ENCODE data around the gene THOC1.

THOC1 gene

DNA sequence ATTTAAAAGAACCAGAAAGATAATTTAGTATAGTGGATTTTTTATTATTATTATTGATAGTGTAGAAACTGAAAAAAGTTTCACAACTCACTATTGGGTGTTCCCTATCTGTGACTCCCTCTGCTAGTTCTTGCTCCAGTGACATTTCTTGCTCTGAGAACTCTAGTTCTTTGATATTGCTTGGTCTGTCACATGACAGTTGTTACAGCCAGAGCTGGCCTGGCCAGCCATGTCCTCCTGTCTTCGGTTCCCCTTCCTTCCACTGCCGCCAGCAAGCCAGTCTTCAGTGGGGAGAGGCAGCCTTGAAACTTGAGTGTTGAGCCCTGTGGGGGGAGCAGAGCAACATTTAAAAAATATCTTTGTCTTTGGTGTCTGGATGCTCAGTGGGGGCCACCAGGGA is 7.6 kb upstream of the THOC1 start:
- DNase-seq (ENCODE audit: low read depth), result no peak

- DNase-seq (ENCODE audit: low read depth), result no peak
These were observed 6.5 kb upstream of the THOC1 start for GRCh38 chr18:274313-274712.

DNA sequence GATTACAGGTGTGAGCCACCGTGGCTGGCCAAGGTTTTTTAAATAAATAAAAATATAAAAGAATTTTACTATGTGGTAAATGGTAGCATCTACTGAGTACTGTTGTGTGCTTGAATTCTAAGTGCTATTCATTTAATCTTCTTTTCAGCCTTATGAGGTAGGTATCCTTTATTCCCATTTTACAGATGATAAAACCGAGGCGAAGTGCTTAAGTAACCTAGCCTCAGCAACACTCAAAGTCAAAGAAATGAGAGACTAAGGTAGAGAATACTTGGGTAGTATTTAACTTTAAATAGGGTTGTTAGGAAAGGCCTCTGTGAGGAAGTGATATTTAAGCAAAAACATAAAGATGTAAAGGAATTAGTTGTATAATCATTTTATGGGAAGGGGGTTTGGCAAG is 5.7 kb upstream of the THOC1 start:
- DNase-seq (ENCODE audit: low read depth), result no peak

DNA sequence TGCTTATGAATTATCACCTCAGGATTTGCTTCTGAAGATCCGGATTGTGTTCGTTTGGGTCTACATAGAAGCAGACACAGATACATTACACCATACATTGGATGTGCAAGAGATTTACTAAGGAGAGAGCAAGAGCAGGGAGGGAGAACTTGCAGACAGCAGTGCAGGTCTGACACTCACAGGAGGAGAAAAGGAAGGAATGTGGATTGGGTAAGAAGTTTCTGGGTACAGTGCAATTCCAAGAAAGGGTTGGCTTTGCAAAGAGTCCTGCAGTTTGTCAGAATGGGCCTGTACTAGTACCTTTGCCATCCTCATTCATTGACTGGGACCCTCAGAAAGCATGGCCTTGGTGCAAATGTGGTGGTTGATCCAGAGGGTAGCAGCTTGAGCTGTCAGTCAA is 4.8 kb upstream of the THOC1 start:
- DNase-seq (ENCODE audit: low read depth), result no peak

GRCh38 chr18:269480-270095 is 1.7 kb upstream of the THOC1 start:
- DNase-seq (ENCODE audit: low read depth), result no peak

GRCh38 chr18:267380-267687 is 513 bp downstream of the THOC1 start:
- DNase-seq (ENCODE audit: low read depth), result no peak

GRCh38 chr18:261398-262073 is 6.3 kb downstream of the THOC1 start:
- DNase-seq (ENCODE audit: low read depth), result no peak

GRCh38 chr18:260547-260946 is 7.3 kb downstream of the THOC1 start:
- no peak for DNase-seq (ENCODE audit: low read depth)

- DNase-seq (ENCODE audit: low read depth), result no peak
These were observed 12.7 kb downstream of the THOC1 start for GRCh38 chr18:255171-255570.

DNA sequence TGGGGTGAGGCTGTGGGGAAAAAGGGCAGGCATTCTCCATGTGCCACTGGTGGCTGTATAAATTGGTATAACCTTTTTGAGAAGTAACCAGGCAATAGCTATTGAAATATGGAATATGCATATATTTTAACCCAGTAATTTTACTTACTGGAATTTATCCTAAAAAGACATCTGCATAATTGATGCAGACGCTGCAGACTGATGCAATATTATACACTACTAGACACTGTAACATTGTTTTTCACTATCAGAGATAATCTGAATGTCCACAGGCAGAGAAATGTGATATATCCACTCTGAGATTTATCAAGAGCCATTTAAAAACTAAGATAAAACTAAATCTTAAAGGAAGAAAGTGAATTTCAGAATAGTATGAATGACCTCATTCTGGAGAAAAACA is 14.7 kb downstream of the THOC1 start:
- DNase-seq (ENCODE audit: low read depth), result no peak

DNA sequence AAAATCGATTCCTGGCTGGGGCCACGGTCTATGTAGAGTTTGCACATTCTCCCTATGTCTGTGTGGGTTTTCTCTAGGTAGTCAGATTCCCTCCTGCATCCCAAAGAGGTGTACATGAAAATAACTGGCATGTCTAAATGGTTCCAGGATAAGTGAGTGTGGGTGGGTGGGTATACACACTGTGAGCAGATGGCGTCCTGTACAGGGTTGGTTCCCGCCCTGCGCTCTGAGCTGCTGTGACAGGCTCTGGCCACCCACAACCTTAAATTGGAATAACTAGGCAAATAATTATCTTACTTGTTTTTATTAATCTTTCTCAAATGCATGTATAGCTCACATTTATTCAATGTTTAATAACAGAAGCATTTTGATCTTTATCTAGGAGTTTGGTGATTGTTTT is 16.3 kb downstream of the THOC1 start:
- DNase-seq (ENCODE audit: low read depth), result no peak

GRCh38 chr18:250685-251084 is 17.2 kb downstream of the THOC1 start:
- DNase-seq (ENCODE audit: low read depth), result no peak

- no peak for DNase-seq (ENCODE audit: low read depth)
These were observed 19.8 kb downstream of the THOC1 start for GRCh38 chr18:248053-248452.

DNA sequence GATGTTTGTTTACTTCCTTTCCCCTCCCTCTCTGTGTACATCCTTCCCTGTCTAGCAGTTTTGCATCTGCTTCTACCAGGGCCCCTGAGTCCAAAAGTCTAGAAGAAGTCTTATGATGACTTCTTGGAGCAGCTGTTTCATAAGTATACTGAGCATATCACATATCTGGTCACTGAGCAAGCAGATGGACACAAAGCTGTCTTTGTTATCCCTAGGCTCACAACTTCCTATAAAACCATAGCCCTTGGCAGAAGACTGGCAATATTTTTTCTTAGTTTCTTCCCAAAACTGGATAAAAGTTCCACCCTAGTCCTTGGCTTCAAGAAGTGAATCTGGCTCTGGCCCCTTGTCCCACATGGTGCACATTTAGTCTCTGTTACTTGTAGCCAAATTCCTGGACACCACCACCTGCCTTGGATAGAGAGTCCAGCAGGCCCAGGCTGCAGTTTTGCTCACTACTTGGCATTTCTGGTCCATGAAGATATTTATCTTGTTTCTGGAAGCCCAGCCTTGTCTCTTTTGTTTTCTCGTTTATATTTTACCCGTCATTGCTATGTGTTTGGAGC is 22.5 kb downstream of the THOC1 start:
- no peak for DNase-seq (ENCODE audit: low read depth)

GRCh38 chr18:240175-240574 is 27.7 kb downstream of the THOC1 start:
- DNase-seq (ENCODE audit: low read depth), result no peak

GRCh38 chr18:231563-231962 is 36.3 kb downstream of the THOC1 start:
- DNase-seq (ENCODE audit: low read depth), result no peak

DNA sequence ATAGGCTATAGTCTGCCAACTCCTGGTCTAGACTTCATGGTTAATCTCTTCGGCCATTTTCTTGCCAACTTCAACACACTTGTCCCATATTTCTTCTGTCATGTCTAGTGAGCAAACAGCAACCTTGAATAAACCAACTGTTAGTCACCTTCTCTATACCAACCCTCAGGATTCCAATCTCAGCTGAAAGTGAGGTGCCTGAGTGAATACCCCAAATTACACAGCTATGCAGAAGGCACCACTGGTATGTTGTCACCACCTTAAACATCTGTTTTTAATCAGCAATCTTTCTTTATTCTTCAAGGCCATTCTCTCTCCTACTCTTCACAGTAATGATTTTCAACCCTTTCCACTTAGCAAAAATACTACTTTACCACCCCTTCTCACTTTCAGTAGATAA is 39.3 kb downstream of the THOC1 start:
- no peak for DNase-seq (ENCODE audit: low read depth)

DNA sequence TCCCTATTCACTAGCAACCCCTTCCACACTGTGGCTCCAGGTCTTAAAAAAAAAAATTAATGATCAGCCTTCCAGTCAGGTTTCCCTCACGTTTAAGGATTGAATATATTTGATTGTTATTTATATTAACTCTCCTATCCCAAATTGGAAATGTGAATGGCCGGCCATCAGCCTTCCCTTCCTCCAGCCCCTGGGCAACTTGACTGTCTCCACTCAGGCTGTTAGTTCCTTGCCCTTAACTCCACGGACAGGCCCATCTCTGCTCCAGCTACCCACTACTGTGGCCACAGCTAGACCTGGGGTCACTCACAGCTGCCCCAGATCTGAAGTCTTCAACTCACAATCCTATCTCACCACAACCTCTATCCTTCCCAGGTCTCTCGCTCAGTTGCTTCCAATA is 39.9 kb downstream of the THOC1 start:
- no peak for DNase-seq (ENCODE audit: low read depth)

- no peak for DNase-seq (ENCODE audit: low read depth)
These were observed 40.5 kb downstream of the THOC1 start for GRCh38 chr18:227374-227773.

DNA sequence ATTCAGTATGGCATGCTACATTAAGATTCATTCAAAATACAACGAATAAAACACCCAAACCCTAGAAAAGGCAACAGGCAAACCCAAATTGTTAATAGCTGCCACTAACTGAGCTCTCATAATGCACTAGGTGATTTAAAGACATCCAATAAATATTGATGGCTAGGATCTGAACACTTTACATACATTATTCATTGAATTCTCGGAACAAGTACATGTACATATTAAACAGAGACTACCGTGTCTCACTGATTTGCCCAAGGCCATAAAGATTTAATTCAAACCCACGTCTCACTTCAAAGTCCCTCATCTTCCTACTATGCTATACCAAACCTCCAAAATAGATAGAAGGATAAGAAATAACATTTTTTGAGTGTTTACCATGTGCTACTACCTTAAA is 42.1 kb downstream of the THOC1 start:
- no peak for DNase-seq (ENCODE audit: low read depth)

DNA sequence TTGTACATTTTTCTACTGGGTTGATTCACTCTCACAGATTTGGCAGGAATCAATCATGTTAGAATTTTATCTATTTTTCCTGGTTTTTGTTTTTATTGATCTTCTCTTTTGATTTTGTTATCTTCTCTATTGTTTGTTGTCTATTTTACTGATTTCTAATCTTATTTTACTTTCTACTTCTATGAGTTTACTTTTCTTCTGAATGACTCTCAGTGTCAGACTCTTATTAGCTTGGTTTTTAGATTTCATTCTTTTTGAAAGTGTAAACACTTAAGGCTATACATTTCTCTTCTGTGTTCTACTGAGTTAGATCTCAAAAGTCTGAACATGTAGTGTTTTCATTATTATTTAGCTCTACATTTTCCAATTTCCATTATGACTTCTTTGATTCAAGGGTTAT is 47.1 kb downstream of the THOC1 start:
- DNase-seq (ENCODE audit: low read depth), result no peak

DNA sequence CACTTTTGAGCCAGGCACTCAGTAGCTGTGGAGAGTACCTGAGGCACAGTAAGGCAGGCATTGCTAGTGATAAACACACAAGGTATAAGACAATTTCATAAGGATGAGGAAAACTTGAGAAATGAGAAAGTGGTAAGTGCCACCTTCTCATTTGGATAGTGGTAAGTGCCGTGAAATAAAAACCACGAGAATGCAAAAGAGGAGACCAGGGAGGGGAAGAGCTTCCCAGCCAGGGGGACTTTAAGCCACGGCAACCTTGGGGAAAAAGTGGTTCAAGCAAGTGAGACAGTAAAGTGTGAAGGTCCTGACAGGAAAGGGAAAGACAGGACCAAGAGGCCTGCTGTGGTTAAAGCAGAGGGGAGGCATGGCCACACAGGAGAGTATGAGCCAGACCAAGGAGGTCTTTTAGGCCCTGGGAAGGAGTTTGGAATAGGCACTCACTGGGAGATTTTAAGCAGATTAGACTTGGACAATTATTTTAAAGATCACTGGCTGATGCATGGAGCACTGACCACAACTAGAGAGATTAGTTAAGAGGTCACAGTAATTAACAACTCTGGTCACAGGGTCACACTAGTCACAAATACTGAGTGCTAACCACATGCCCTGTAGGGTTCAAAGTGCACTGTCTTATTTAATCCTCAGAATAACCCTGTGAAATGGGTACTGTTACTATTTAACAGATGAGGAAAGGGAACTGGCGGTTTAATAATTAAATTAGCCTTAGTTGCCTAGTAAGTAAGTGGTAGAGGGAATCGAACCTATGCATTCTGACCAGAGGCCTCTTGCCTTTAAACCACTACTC is 50.1 kb downstream of the THOC1 start:
- no peak for DNase-seq (ENCODE audit: low read depth)

DNA sequence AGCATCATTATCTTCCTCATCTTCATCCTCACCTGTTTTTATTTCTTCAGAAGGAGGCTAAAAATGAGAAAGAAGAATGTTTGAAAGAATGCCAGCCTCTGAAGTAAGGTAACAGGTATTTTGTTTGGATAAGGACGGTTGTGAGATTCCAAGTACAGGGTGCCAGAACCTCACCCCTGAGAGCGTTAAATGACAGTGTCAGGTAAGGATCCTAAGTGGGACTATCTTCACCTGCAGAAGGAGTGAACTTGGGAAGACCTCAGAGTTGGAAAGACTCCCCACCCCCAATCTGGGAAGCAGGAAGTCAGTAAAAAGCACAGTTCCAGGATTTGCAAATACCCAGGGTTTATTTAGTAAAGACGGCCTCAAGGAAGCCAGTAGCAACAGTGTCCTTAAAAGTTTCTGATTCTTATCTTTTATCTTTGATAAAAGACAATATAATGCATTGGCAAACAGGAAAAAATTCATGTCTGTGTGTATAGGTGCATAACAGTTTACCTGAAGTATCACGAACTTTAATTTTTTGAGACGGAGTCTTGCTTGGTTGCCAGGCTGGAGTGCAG is 52.3 kb downstream of the THOC1 start:
- DNase-seq (ENCODE audit: low read depth), result no peak

All from stimulated activated CD8-positive, alpha-beta memory T cell treated with anti-CD3 and anti-CD28 coated beads, Interleukin-12 subunit alpha, Interleukin-12 subunit beta, amount 100 ng/mL, for 1 hour (primary cell).